Progenitor cell of endocrine pancreas (in vitro differentiated cells): ENCODE measurements around the gene SPTLC3. TPM values are rescaled to one million over a fixed set of nuclear protein-coding genes. Genes with fewer than 3 reads are reported as not detected.

Experiments used
- DNase-seq: peaks from one replicate; pipeline ENCODE4 v3.0.0; 2021; ENCODE audit warnings: low spot score; ENCODE audit not compliant: unreplicated experiment
- H3K27ac Mint-ChIP-seq: 2 replicates; pipeline ENCODE4 v1.8.0; 2021; ENCODE audit warnings: mild to moderate bottlenecking, moderate library complexity, mixed read lengths
- H3K27me3 Mint-ChIP-seq: 2 replicates; pipeline ENCODE4 v1.8.0; 2021; ENCODE audit warnings: mixed read lengths
- H3K36me3 Mint-ChIP-seq: 2 replicates; pipeline ENCODE4 v1.8.0; 2022; ENCODE audit warnings: mixed read lengths; ENCODE audit not compliant: insufficient read depth
- H3K4me1 Mint-ChIP-seq: 2 replicates; pipeline ENCODE4 v1.8.0; 2021; ENCODE audit warnings: low read depth, mixed read lengths
- H3K4me3 Mint-ChIP-seq: 2 replicates; pipeline ENCODE4 v1.8.0; 2021; ENCODE audit warnings: low read depth, mild to moderate bottlenecking, moderate library complexity, mixed read lengths
- H3K9me3 Mint-ChIP-seq: 2 replicates; pipeline ENCODE4 v1.8.0; 2021; ENCODE audit warnings: low read depth, mixed read lengths
- CTCF ChIP-seq: fragments of 200-600 bp; sonication (generic); IDR thresholded peaks from one replicate; pipeline ENCODE4 v1.5.0; 2021; ENCODE audit warnings: antibody characterized with exemption, mild to moderate bottlenecking; ENCODE audit not compliant: unreplicated experiment
- total RNA-seq: library from RNA; stranded (reverse); gene quantifications from 2 replicates; pipeline ENCODE4 v1.2.1, GENCODE V29; 2021

Gene SPTLC3
- total RNA-seq, 1 donor from 2014 or later: 52.2 TPM

GRCh38 chr20:13035399-13036152, 26.8 kb downstream of the SPTLC3 start:
- no peak for DNase-seq
- Mint-ChIP-seq H3K4me1 (peaks cover 32% of the 10 kb centered on the region), H3K4me3 (no peak overlapping the region), H3K27ac (peak overlapping the region; percentile 41), H3K36me3 (peaks cover 39% of the 10 kb centered on the region), H3K27me3 (no peaks in the 10 kb centered on the region), H3K9me3 (peaks cover 19% of the 10 kb centered on the region)
- no peak for TF ChIP-seq CTCF

- no peak overlapping the region for H3K4me3 Mint-ChIP-seq
- H3K4me1 Mint-ChIP-seq: peaks cover 32% of the 10 kb centered on the region
- H3K27me3 Mint-ChIP-seq: no peaks in the 10 kb centered on the region
- no peak for TF ChIP-seq CTCF
- peaks cover 10% of the 10 kb centered on the region for H3K9me3 Mint-ChIP-seq
- no peak overlapping the region for H3K27ac Mint-ChIP-seq
- DNase-seq: no peak
- peaks cover 23% of the 10 kb centered on the region for H3K36me3 Mint-ChIP-seq
These were observed 29.0 kb downstream of the SPTLC3 start for GRCh38 chr20:13037727-13038126.

- Mint-ChIP-seq H3K27me3 (no peaks in the 10 kb centered on the region), H3K9me3 (peaks cover 12% of the 10 kb centered on the region), H3K4me1 (peaks cover 16% of the 10 kb centered on the region), H3K36me3 (peaks cover 26% of the 10 kb centered on the region), H3K27ac (no peak overlapping the region), H3K4me3 (no peak overlapping the region)
- TF ChIP-seq CTCF: no peak
- no peak for DNase-seq
These were observed 33.0 kb downstream of the SPTLC3 start for GRCh38 chr20:13041574-13042457.

- Mint-ChIP-seq H3K4me3 (no peak overlapping the region), H3K27me3 (no peaks in the 10 kb centered on the region), H3K9me3 (peaks cover 9% of the 10 kb centered on the region), H3K36me3 (peaks cover 22% of the 10 kb centered on the region), H3K4me1 (peaks cover 16% of the 10 kb centered on the region), H3K27ac (no peak overlapping the region)
- no peak for TF ChIP-seq CTCF
- DNase-seq: no peak
These were observed 33.7 kb downstream of the SPTLC3 start for GRCh38 chr20:13042458-13042794.

GRCh38 chr20:13046409-13046808, 37.6 kb downstream of the SPTLC3 start:
- no peak for DNase-seq
- H3K27ac Mint-ChIP-seq: no peak overlapping the region
- H3K4me1 Mint-ChIP-seq: peaks cover 7% of the 10 kb centered on the region
- H3K27me3 Mint-ChIP-seq: no peaks in the 10 kb centered on the region
- TF ChIP-seq CTCF: no peak
- peaks cover 44% of the 10 kb centered on the region for H3K36me3 Mint-ChIP-seq
- H3K4me3 Mint-ChIP-seq: no peak overlapping the region
- peaks cover 26% of the 10 kb centered on the region for H3K9me3 Mint-ChIP-seq
